SH-SY5Y (cell line): ENCODE data around the gene KRT82.

Experiments used
- GATA2 ChIP-seq: IDR thresholded peaks from 2 replicates; pipeline ENCODE4 v1.6.1; 2011; ENCODE audit warnings: mild to moderate bottlenecking, low read depth, low read length
- GATA3 ChIP-seq: IDR thresholded peaks from 2 replicates; pipeline ENCODE4 v1.6.1; 2011; ENCODE audit warnings: low read depth, mild to moderate bottlenecking, low read length, moderate library complexity

- no peak for TF ChIP-seq GATA3
- TF ChIP-seq GATA2, result no peak
Observed at GRCh38 chr12:52395761-52396434, 10.2 kb downstream of the KRT82 start.
